GM21576 (cell line): ENCODE data around the gene DNAL4.

Experiments used
- ATAC-seq: cut with Tn5 transposase; IDR thresholded peaks from one replicate; pipeline ENCODE4 v1.9.1; 2021; ENCODE audit warnings: mild to moderate bottlenecking, moderate library complexity; ENCODE audit not compliant: unreplicated experiment

DNAL4 gene

DNA sequence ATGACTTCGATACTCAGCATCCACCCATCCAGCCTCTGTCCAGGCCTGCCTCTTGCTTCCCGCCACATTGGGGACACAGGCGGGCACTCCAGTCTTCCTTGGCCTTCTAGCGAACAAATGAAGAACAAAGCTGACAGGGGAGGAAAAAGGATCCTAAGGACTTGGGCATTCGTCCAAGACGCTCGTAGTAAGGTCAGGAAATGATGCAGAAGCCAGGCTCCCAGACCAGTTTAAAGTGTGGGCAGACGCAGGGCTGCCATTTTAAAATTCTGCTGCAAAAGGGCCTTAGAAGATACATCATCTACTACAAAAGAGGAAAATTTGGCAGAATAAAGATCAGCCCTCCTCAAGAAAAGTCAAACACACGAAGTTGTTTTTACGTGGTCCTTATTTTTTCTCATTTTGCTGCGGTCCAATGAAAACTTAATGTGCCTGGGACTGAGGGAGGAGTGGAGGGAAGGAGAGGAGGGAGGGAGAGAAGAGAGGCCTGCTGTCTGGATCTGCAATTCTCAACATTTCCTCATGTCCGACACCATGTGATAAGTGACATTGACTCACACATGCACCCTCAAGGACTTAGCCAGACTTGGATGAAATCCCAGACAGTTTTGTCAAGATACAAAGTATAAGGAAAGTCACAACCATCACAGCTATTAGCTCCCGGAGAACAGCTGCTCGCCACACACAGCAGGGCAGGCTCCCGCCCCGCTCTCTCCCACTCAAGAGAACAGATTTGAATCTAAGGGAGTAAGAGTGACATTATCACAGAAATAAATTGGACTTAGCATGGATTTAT, 5.7 kb downstream of the DNAL4 start:
- ATAC-seq = no peak

GRCh38 chr22:38786631-38787030, 7.3 kb downstream of the DNAL4 start:
- ATAC-seq = no peak

GRCh38 chr22:38784856-38785255, 9.1 kb downstream of the DNAL4 start:
- no peak for ATAC-seq

DNA sequence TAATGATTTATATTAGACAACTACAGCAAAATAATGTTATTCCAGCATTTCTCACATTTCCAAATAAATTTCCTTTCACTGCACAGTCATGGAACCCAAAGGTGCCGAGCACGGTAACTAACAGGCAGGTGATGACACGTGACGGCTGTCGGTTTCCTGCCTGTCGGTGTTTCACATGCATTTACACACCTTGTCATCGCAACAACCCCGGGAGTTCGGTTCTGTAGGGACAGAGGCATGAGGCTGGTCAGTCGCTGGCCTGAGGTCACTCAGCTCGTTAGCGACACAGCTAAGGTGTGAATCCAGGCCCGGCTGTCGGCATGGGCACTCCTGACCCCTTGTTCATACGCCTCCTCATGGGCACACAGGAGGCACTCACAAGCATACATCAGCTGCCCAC, 9.9 kb downstream of the DNAL4 start:
- no peak for ATAC-seq

DNA sequence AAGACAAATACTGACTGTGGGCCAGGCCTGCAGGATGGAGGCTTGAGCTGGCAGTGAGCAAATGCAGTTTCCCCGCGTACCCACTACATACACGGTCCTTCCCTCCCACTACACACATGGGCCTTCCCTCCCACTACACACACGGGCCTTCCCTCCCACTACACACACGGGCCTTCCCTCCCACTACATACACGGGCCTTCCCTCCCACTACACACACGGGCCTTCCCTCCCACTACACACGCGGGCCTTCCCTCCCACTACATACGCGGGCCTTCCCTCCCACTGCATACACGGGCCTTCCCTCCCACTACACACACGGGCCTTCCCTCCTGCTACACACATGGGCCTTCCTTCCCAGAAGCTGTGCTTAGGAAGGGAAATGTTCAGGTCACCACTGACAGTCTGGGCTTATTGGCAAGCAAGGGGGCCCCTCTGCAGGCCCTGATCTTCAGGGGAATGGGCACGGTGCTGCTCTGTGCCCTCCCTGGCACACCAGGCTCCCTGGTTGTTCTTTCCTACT, 10.8 kb downstream of the DNAL4 start:
- ATAC-seq = no peak

GRCh38 chr22:38782402-38783094, 11.4 kb downstream of the DNAL4 start:
- no peak for ATAC-seq

GRCh38 chr22:38781033-38781432, 12.9 kb downstream of the DNAL4 start:
- no peak for ATAC-seq

- no peak for ATAC-seq
Measured at GRCh38 chr22:38777087-38777671, 16.8 kb downstream of the DNAL4 start.

DNA sequence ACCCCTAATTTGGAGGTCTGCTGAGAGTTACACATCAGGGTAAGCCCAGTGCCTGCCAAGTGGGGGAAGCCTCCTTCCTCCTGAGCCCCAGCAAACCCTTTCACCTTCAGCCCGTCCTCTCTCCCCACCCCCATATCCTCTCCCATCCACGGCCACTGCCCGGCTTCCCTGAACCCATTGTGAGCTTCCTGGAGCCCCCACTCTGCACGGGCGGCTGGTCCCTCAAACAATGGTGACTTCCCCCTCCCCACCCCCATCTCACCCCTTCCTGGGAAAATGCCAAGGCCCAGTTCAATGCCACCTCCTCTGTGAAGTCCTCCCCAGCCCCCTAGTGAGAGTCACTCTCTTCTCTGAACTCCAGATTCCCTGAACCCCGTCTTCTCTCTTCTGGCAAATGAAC, 17.9 kb downstream of the DNAL4 start:
- ATAC-seq = no peak

GRCh38 chr22:38775656-38776055, 18.3 kb downstream of the DNAL4 start:
- ATAC-seq = no peak

- ATAC-seq = no peak
Measured at GRCh38 chr22:38774496-38775166, 19.3 kb downstream of the DNAL4 start.

DNA sequence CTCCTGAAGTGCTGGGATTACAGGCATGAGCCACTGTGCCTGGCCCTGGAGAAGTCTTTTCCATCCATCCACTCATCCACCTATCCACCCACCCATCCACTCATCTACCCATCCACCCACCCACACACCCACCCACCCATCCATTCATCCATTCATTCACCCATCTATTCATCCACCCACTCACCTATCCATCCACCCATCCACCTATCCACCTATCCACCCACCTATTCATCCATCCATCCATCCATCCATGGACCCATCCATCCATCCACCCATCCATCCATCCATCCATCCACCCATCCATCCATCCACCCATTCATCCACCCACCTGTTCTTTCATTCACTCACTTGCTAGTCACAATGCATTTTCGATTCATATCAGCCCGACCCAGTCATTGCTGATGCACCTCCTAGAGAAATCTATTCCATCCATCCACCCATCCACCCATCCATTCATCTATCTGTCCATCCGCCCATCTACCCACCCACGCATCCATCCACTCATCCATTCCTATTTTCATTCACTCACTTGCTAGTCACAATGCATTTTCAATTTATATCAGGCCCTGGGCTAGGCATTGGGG, 20.5 kb downstream of the DNAL4 start:
- ATAC-seq = no peak

- no peak for ATAC-seq
Measured at GRCh38 chr22:38772623-38772873, 21.4 kb downstream of the DNAL4 start.

DNA sequence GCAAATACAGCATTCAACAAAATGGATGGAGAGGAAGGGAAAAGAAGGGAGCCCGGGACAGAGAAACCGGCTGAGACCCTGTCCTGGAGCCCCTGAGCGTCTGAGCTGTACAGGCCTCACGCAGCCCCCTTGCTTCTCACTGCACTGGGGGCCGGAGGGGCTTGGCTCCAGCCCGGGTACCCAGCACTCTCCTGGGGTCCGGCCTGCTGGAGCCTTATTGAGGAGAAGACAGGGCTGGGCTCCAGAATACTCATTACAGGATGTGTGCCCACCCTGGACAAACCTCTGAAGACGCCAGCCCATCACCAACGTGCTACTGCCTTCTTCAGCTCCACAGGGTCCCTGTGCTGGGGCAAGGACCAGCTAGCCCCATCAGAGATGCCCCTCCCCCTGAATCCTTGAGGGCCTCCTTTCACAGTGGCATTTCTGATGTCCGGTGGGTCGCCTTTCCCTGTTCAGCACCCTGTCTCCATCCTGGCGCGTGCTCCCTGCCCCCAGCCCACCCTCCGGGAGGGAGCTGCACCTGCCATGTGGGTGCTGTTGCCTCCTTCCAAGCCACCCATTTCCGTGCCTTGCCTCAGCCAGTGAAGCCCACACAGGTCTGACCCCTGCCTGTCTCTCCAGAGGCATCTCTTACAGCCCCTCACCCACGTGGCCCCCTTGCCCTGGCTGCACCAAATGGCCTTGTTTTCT, 23.5 kb downstream of the DNAL4 start:
- no peak for ATAC-seq

DNA sequence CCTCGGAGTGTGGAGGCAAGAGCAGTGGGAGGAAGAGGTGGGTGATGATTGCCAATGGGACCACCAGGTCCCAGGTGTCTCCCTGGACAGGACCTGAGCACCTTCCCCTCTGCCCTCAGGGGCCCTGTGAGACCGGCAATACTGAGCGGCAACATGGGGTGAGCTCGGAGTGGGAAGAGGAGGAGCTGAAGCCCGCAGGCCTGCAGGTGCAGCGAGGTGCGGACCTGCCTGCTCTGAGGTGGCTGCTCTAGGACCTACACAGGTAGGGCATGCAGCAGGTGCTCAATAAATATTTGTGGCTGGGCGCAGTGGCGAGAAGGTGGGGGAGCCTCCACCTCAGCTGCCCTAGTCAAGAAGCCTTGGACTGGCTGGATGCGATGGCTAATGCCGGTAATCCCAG, 25.9 kb downstream of the DNAL4 start:
- ATAC-seq = no peak

GRCh38 chr22:38767313-38767712, 26.6 kb downstream of the DNAL4 start:
- no peak for ATAC-seq

- ATAC-seq = no peak
Measured at GRCh38 chr22:38766076-38766777, 27.7 kb downstream of the DNAL4 start.

GRCh38 chr22:38762551-38762983, 31.4 kb downstream of the DNAL4 start:
- no peak for ATAC-seq

GRCh38 chr22:38761202-38762162, 32.5 kb downstream of the DNAL4 start:
- no peak for ATAC-seq
